Body of pancreas (tissue), 4 donors: ENCODE data around the gene LMX1B. TPM values are rescaled to one million over a fixed set of nuclear protein-coding genes. Genes with fewer than 3 reads are reported as not detected.

Experiments used
- ATAC-seq: fragments of 150-250 bp; one replicate; pipeline ENCODE4 v1.9.1; 2016
- DNase-seq, 4 donors: peaks; one replicate each; pipeline ENCODE4 v3.0.0-alpha.2; 2019
- H3K27ac ChIP-seq, 4 donors: fragments of 200-600 bp; sonication (generic); 1 replicate in 3 of 4; 2 replicates in 1 of 4; pipeline versions ENCODE4 v1.5.1 to v1.6.1; 2016 to 2019; ENCODE audit warnings: mild to moderate bottlenecking in 1 of 4, mixed read lengths in 1 of 4, moderate library complexity in 1 of 4
- H3K27me3 ChIP-seq, 2 donors: fragments of 200-600 bp; sonication (generic); one replicate each; pipeline ENCODE4 v1.6.0; 2016; ENCODE audit warnings: mild to moderate bottlenecking in 1 of 2
- H3K36me3 ChIP-seq, 2 donors: fragments of 200-600 bp; sonication (generic); replicated peaks in 1 of 2; 2 replicates each; pipeline ENCODE4 v1.5.1; 2016; ENCODE audit warnings: low read depth in 2 of 2; ENCODE audit not compliant: insufficient read depth in 1 of 2
- H3K4me1 ChIP-seq: fragments of 200-600 bp; sonication (generic); one replicate; pipeline ENCODE4 v1.6.0; 2016
- H3K4me3 ChIP-seq, 2 donors: fragments of 200-600 bp; sonication (generic); 1 replicate in 1 of 2; 2 replicates in 1 of 2; pipeline ENCODE4 v1.5.1; 2016 to 2019
- H3K9me3 ChIP-seq, 3 donors: fragments of 200-600 bp; sonication (generic); 1 replicate in 2 of 3; 2 replicates in 1 of 3; pipeline ENCODE4 v1.5.1; 2016
- CTCF ChIP-seq, 7 experiments: fragments of 450-650 bp in 4 of 7; fragments of 200-600 bp in 3 of 7; sonication (generic) in 3 of 7; IDR thresholded peaks; one replicate each; pipeline ENCODE4 v1.5.1; 2016 to 2019; ENCODE audit warnings: antibody characterized with exemption in 7 of 7
- POLR2A ChIP-seq, 3 donors: fragments of 450-650 bp; IDR thresholded peaks; one replicate each; pipeline ENCODE4 v1.6.1; 2016; ENCODE audit warnings: antibody characterized with exemption in 3 of 3, mild to moderate bottlenecking in 2 of 3
- WGBS, 2 donors: methylation state at CpG; one replicate each; pipeline ENCODE4 v1.1.5; 2017; 5-methylcytosine and 5-hydroxymethylcytosine counted together
- intact Hi-C: fragments of 100-400 bp; cut with DNase I; formaldehyde crosslinking; loops from one replicate; pipeline ENCODE4 v1.15.1; 2023
- total RNA-seq, 2 donors: library from RNA; depleted of rRNA; stranded (reverse); fragments of >200 nt; gene quantifications; one replicate each; pipeline ENCODE4 v1.1.0, GENCODE V29; 2016

The LMX1B gene
- total RNA-seq, 2 donors from 2014 or later: 0.26 TPM; not detected in 1

- no peaks in the 10 kb centered on the region for H3K36me3 ChIP-seq
- H3K4me3 ChIP-seq: no peak overlapping the region
- WGBS, 2 donors: 69 to 71% methylated on average over 6 of the region's 6 CpGs
- H3K27ac ChIP-seq: no peak overlapping the region
- H3K27me3 ChIP-seq: no peaks in the 10 kb centered on the region
- ATAC-seq (no peak), DNase-seq (no peak)
- peaks cover 14% of the 10 kb centered on the region for H3K4me1 ChIP-seq
- H3K9me3 ChIP-seq: no peaks in the 10 kb centered on the region
- intact Hi-C loops: no loop called here
- TF ChIP-seq CTCF (IDR thresholded peaks at IDR 0.05) (no peak), POLR2A (IDR thresholded peaks at IDR 0.05) (no peak)
These were observed 24.4 kb upstream of the LMX1B start for GRCh38 chr9:126589349-126589748.

GRCh38 chr9:126591083-126591482 is 22.6 kb upstream of the LMX1B start:
- H3K4me1 ChIP-seq: peaks cover 14% of the 10 kb centered on the region
- intact Hi-C loops: no loop called here
- ATAC-seq (no peak), DNase-seq (no peak)
- no peak overlapping the region for H3K4me3 ChIP-seq
- H3K36me3 ChIP-seq: no peaks in the 10 kb centered on the region
- TF ChIP-seq POLR2A (IDR thresholded peaks at IDR 0.05) (no peak), CTCF (IDR thresholded peaks at IDR 0.05) (no peak)
- H3K9me3 ChIP-seq: no peaks in the 10 kb centered on the region
- H3K27ac ChIP-seq: no peak overlapping the region
- no peaks in the 10 kb centered on the region for H3K27me3 ChIP-seq
- WGBS, 2 donors: 61 to 67% methylated on average over 3 of the region's 3 CpGs

- intact Hi-C loops: no loop called here
- Histone ChIP-seq H3K4me1 (peaks cover 11% of the 10 kb centered on the region), H3K27ac (no peak overlapping the region), H3K9me3 (no peaks in the 10 kb centered on the region), H3K27me3 (no peaks in the 10 kb centered on the region), H3K36me3 (no peaks in the 10 kb centered on the region), H3K4me3 (no peak overlapping the region)
- WGBS, 2 donors: 57 to 59% methylated on average over 3 of the region's 3 CpGs
- TF ChIP-seq POLR2A (IDR thresholded peaks at IDR 0.05) (no peak), CTCF (IDR thresholded peaks at IDR 0.05) (no peak)
- DNase-seq (no peak), ATAC-seq (no peak)
These were observed 21.8 kb upstream of the LMX1B start for GRCh38 chr9:126591922-126592321.

- peaks cover 6% of the 10 kb centered on the region for H3K4me1 ChIP-seq
- no peak overlapping the region for H3K27ac ChIP-seq
- ATAC-seq: no peak
- no peak for TF ChIP-seq CTCF (IDR thresholded peaks at IDR 0.05)
- no peak for TF ChIP-seq POLR2A (IDR thresholded peaks at IDR 0.05)
- no peaks in the 10 kb centered on the region for H3K27me3 ChIP-seq
- H3K9me3 ChIP-seq: no peaks in the 10 kb centered on the region
- no peak for DNase-seq
- 55 to 57% methylated on average over 8 of the region's 8 CpGs for WGBS, 2 donors
- H3K36me3 ChIP-seq: no peaks in the 10 kb centered on the region
- intact Hi-C loops: no loop called here
- no peak overlapping the region for H3K4me3 ChIP-seq
These were observed 21.3 kb upstream of the LMX1B start for GRCh38 chr9:126592461-126592860.

- Histone ChIP-seq H3K4me1 (no peaks in the 10 kb centered on the region), H3K27me3 (no peaks in the 10 kb centered on the region), H3K4me3 (no peak overlapping the region), H3K9me3 (no peaks in the 10 kb centered on the region), H3K36me3 (no peaks in the 10 kb centered on the region), H3K27ac (no peak overlapping the region)
- ATAC-seq (no peak), DNase-seq (no peak)
- WGBS, 2 donors: 88 to 92% methylated on average over 2 of the region's 2 CpGs
- TF ChIP-seq POLR2A (IDR thresholded peaks at IDR 0.05) (no peak), CTCF (IDR thresholded peaks at IDR 0.05) (no peak)
- intact Hi-C loops: no loop called here
These were observed 17.7 kb upstream of the LMX1B start for GRCh38 chr9:126595982-126596381.
